Naive thymus-derived CD4-positive, alpha-beta T cell (primary cell): Measurements from ENCODE around the gene NCBP3. TPM values are rescaled to one million over a fixed set of nuclear protein-coding genes. Genes with fewer than 3 reads are reported as not detected.
"Not testable (repeated sequence)": the region's sequence is repeated elsewhere in the genome, so short reads cannot be mapped to it uniquely, and the experiment has no call there.

Source experiments
- ATAC-seq: fragments of 150-1000 bp; cut with Tn5 transposase; 2 replicates; pipeline ENCODE4 v1.10.0; 2021; ENCODE audit warnings: mild to moderate bottlenecking, moderate library complexity
- CTCF ChIA-PET: fragments of 350-600 bp; sonication (Branson Sonifier 250); formaldehyde crosslinking; loops from one replicate; lab custom pipeline; 2021; ENCODE audit warnings: antibody characterized with exemption; lab: Charles Lee
- POLR2A ChIA-PET: fragments of 350-600 bp; sonication (Branson Sonifier 250); formaldehyde crosslinking; loops from one replicate; lab custom pipeline; 2021; ENCODE audit warnings: antibody characterized with exemption, inconsistent platforms; lab: Charles Lee
- DNase-seq, 9 donors: peaks; one replicate each; pipeline versions ENCODE4 v3.0.0 to v3.0.0-alpha.2; 2020 to 2022; ENCODE audit warnings: mixed read lengths in 1 of 9
- H3K27ac ChIP-seq: one replicate; pipeline ENCODE4 v1.7.0; 2013; ENCODE audit warnings: mild to moderate bottlenecking, low read depth, low read length, moderate library complexity
- H3K27me3 ChIP-seq, 2 donors: one replicate each; pipeline ENCODE4 v1.7.0; 2013; ENCODE audit warnings: low read length in 2 of 2, mild to moderate bottlenecking in 2 of 2, moderate library complexity in 2 of 2; ENCODE audit not compliant: control insufficient read depth in 2 of 2, insufficient read depth in 2 of 2
- H3K36me3 ChIP-seq, 3 experiments: 1 replicate in 2 of 3; 2 replicates in 1 of 3; pipeline ENCODE4 v1.7.0; 2013; ENCODE audit warnings: low read length in 3 of 3, mild to moderate bottlenecking in 3 of 3, moderate library complexity in 1 of 3; ENCODE audit not compliant: insufficient read depth in 3 of 3, control insufficient read depth in 2 of 3
- H3K4me1 ChIP-seq, 2 donors: one replicate each; pipeline ENCODE4 v1.7.0; 2013; ENCODE audit warnings: low read length in 2 of 2, mild to moderate bottlenecking in 2 of 2, moderate library complexity in 1 of 2; ENCODE audit not compliant: control insufficient read depth in 2 of 2, insufficient read depth in 2 of 2
- H3K4me3 ChIP-seq: 2 replicates; pipeline ENCODE4 v1.7.0; 2013; ENCODE audit warnings: mild to moderate bottlenecking, low read length
- H3K9me3 ChIP-seq, 3 experiments: 1 replicate in 2 of 3; 2 replicates in 1 of 3; pipeline ENCODE4 v1.7.0; 2013; ENCODE audit warnings: low read length in 3 of 3; ENCODE audit not compliant: control insufficient read depth in 2 of 3
- H3K27ac Mint-ChIP-seq, 9 donors: one replicate each; pipeline ENCODE4 v1.8.0; 2020 to 2022; ENCODE audit warnings: mixed read lengths in 9 of 9, mild to moderate bottlenecking in 8 of 9, moderate library complexity in 5 of 9, inconsistent platforms in 2 of 9
- H3K27me3 Mint-ChIP-seq, 5 donors: one replicate each; pipeline ENCODE4 v1.8.0; 2021 to 2022; ENCODE audit warnings: mixed read lengths in 5 of 5, mild to moderate bottlenecking in 1 of 5
- H3K36me3 Mint-ChIP-seq, 5 donors: one replicate each; pipeline ENCODE4 v1.8.0; 2020 to 2022; ENCODE audit warnings: mixed read lengths in 5 of 5, mild to moderate bottlenecking in 3 of 5, inconsistent platforms in 1 of 5
- H3K4me1 Mint-ChIP-seq, 7 donors: one replicate each; pipeline ENCODE4 v1.8.0; 2020 to 2022; ENCODE audit warnings: mixed read lengths in 7 of 7, mild to moderate bottlenecking in 3 of 7, inconsistent platforms in 1 of 7
- H3K4me3 Mint-ChIP-seq, 10 donors: one replicate each; pipeline ENCODE4 v1.8.0; 2020 to 2022; ENCODE audit warnings: mild to moderate bottlenecking in 10 of 10, mixed read lengths in 10 of 10, moderate library complexity in 6 of 10, inconsistent platforms in 2 of 10
- H3K9me3 Mint-ChIP-seq, 11 donors: one replicate each; pipeline ENCODE4 v1.8.0; 2020 to 2022; ENCODE audit warnings: mixed read lengths in 11 of 11, mild to moderate bottlenecking in 4 of 11, inconsistent platforms in 1 of 11, moderate library complexity in 1 of 11
- intact Hi-C, 2 donors: fragments of 100-400 bp; cut with micrococcal nuclease; formaldehyde crosslinking; loops; one replicate each; pipeline ENCODE4 v1.15.1; 2023
- polyA plus RNA-seq, 2 donors: library from polyadenylated mRNA; unstranded; fragments of 300-500 nt; fragmentation: Illumina TruSeq; gene quantifications; one replicate each; pipeline ENCODE4 v1.2.3, GENCODE V29; 2021
- total RNA-seq, 6 experiments: library from RNA in 5 of 6; stranded (reverse) in 5 of 6; gene quantifications; 1 replicate in 5 of 6; 2 replicates in 1 of 6; pipeline ENCODE4 v1.2.3 and lab custom pipeline; 2021 to 2026

The NCBP3 gene
- total and polyA plus RNA-seq, 7 experiments from 2014 or later: 7.8 to 49.4 (median 41.5) TPM

DNA sequence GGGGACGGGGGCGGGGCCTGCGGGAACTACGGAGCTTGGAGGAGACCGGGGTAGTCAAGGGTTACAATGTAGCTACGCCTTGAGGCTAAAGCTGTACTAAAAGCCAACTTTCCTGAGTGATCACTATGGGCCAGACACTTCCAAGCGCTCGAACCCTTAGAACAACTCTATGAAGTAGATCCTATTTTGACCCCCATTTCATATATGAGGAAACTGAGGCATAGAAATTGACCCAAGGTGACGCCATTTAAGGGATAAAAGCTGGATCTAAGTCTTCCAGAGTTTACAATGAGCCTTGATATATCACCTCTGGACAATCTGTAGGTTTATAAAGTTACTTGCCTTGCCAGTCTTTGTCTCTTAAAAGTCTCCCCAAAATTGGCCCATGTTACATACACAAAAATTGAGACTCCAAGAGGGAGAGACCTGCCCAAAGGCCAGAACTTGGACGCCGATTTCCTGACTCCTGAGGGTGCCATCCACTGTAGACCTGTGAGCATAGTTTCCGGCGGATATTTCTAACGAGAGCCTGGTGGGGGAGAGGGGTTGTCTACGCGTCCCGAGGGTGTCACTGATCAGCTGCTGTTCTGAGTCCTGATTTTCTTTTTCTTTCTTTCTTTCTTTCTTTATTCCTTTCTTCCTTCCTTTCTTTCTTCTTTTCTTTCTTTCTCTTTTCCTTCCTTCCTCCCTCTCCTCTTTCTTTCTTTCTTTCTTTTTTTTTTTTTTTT, 555 bp upstream of the NCBP3 start:
- Histone ChIP-seq H3K4me3 (peak overlapping the region; percentile 15), H3K36me3 (peaks cover 0 to 17% (median 10%) of the 10 kb centered on the region in 3 experiments), H3K4me1 (peaks cover 12 to 17% of the 10 kb centered on the region in 2 donors), H3K9me3 (no peaks in the 10 kb centered on the region), H3K27ac (no peak overlapping the region), H3K27me3 (no peaks in the 10 kb centered on the region)
- DNase-seq (no peak), ATAC-seq (no peak)
- POLR2A ChIA-PET: interaction anchor here (0.6 to 1.6 kb wide), 13 partner anchors 11 to 169 kb away, joined by 3 to 9 read pairs (median 3); partner anchors contain the start of genes CAMKK1 and HASPIN
- Mint-ChIP-seq H3K36me3 (peaks cover 0 to 4% (median 0%) of the 10 kb centered on the region in 5 donors), H3K9me3 (no peaks in the 10 kb centered on the region), H3K27ac (peak overlapping the region in 7 of 9 donors; percentile 42 to 88 (median 47)), H3K4me1 (peaks cover 18 to 31% (median 20%) of the 10 kb centered on the region in 7 donors), H3K4me3 (peak overlapping the region; percentile 23 to 98 (median 90)), H3K27me3 (peaks cover 0 to 13% (median under 1%) of the 10 kb centered on the region in 5 donors)
- intact Hi-C loops: loop anchor here (1.0 to 10.0 kb wide), 11 partner anchors 47 to 799 kb away; partner anchors contain the start of genes ATP2A3 (in 2 of the 2), CAMKK1 (in 2 of the 2), CYB5D2 (in 2 of the 2) and EMC6 (in 2 of the 2)
- CTCF ChIA-PET: interaction anchor here (0.7 to 5.3 kb wide), 4 partner anchors 9 to 109 kb away, joined by 3 to 46 read pairs (median 4); no protein-coding TSS in a partner anchor

DNA sequence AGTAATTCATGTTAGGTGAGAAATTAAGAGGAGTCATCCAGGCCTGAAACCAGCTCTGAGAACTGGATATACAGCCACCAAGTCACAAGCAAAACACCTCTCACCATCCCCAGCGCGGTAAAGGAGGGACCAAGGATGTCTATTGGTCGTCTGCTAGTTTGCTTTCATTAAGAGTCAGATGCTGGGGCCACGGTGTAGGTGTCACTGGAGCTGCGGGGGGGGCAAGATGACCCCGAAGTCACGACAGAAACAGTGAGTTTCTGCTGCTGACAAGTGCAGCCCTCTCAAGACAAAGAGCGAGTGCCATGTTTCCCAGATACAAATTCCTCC, 790 bp downstream of the NCBP3 start:
- Histone ChIP-seq H3K27me3 (no peaks in the 10 kb centered on the region), H3K9me3 (no peaks in the 10 kb centered on the region), H3K4me1 (peaks cover 12 to 17% of the 10 kb centered on the region in 2 donors), H3K4me3 (peak overlapping the region; percentile 83), H3K27ac (peak overlapping the region; percentile 90), H3K36me3 (peaks cover 0 to 30% (median 11%) of the 10 kb centered on the region in 3 experiments)
- DNase-seq: peak in 1 of 9 donors; percentile 40
- H3K9me3 Mint-ChIP-seq: peaks cover 0 to 2% (median 0%) of the 10 kb centered on the region in 11 donors
- ChIA-PET CTCF (interaction anchor here (0.6 to 5.3 kb wide), 5 partner anchors 17 to 1122 kb away, joined by 3 to 46 read pairs (median 6); partner anchors contain the start of gene SPAG7), POLR2A (interaction anchor here (0.6 to 1.6 kb wide), 9 partner anchors 12 to 997 kb away, joined by 3 to 9 read pairs (median 3); partner anchors contain the start of gene HASPIN)
- intact Hi-C loops: loop anchor here (5.0 to 10.0 kb wide), 2 partner anchors 230 to 798 kb away; no protein-coding TSS in a partner anchor
- no peak for ATAC-seq
- peak overlapping the region; percentile 59 to 95 (median 88) for H3K27ac Mint-ChIP-seq
- peaks cover 0 to 10% (median 0%) of the 10 kb centered on the region in 5 donors for H3K27me3 Mint-ChIP-seq
- H3K4me1 Mint-ChIP-seq: peaks cover 20 to 37% (median 30%) of the 10 kb centered on the region in 7 donors
- H3K36me3 Mint-ChIP-seq: peaks cover 0 to 14% (median 3%) of the 10 kb centered on the region in 5 donors
- peak overlapping the region; percentile 85 to 98 (median 90) for H3K4me3 Mint-ChIP-seq

DNA sequence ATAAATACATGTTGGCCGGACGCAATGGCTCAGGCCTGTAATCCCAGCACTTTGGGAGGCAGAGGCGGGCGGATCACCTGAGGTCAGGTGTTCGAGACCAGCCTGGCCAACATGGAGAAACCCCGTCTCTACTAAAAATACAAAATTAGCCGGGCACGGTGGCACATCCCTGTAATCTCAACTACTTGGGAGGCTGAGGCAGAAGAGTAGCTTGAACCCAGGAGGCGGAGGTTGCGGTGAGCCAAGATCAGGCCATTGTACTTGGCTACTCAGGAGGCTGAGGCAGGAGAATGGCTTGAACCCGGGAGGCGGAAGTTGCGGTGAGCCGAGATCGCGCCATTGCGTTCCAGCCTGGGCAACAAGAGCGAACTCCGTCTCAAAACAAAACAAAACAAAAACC, 1.5 kb downstream of the NCBP3 start:
- Histone ChIP-seq H3K4me1 (peaks cover 12 to 17% of the 10 kb centered on the region in 2 donors), H3K4me3 (peak overlapping the region; percentile 83), H3K36me3 (peaks cover 0 to 37% (median 18%) of the 10 kb centered on the region in 3 experiments)
- intact Hi-C loops: loop anchor here (1.0 to 10.0 kb wide), 3 partner anchors 160 to 231 kb away; no protein-coding TSS in a partner anchor
- DNase-seq, ATAC-seq, H3K27me3 Mint-ChIP-seq, H3K9me3 Mint-ChIP-seq, H3K27ac ChIP-seq, H3K9me3 ChIP-seq, H3K27me3 ChIP-seq: not testable (repeated sequence)
- H3K27ac Mint-ChIP-seq: peak overlapping the region in 4 of 9 donors; percentile 14 to 75 (median 48)
- H3K4me1 Mint-ChIP-seq: peaks cover 24 to 43% (median 34%) of the 10 kb centered on the region in 7 donors
- peaks cover 0 to 20% (median 5%) of the 10 kb centered on the region in 5 donors for H3K36me3 Mint-ChIP-seq
- H3K4me3 Mint-ChIP-seq: peak overlapping the region; percentile 24 to 98 (median 90)
- CTCF ChIA-PET: interaction anchor here (0.6 to 5.3 kb wide), 4 partner anchors 17 to 1315 kb away, joined by 3 to 46 read pairs (median 8); no protein-coding TSS in a partner anchor
- POLR2A ChIA-PET: interaction anchor here (0.9 to 1.5 kb wide), 2 partner anchors 90 to 119 kb away, joined by 4 to 5 read pairs; no protein-coding TSS in a partner anchor

DNA sequence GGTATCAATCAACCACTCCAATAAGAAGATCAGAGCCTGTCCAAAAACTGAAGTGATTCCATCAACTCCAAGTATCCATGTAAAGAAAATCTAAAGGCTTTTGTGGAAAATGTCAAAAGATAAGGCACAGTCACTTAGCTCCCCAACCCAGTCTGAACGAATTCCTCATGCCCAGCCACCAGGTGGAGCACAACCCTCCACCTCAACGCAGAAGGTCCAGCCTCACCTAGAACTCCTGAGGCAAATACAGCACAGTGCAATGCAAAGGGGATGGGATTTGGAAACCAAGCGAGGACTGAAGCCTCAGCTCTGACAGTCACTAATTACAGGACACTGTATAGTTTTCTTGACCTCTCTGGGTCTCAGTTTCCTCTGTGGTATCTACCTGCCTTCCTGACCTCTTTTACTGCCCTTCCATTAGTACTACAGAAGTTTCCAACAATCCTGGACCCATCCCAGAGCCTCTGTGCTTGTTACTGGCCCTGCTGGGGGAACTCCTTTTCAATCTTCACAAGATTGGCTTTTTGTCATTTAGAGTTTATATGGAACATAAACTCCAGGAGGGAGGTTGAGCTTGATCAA, 2.0 kb downstream of the NCBP3 start:
- H3K27me3 ChIP-seq: no peaks in the 10 kb centered on the region
- peak in 7 of 9 donors; percentile 25 to 45 (median 42) for DNase-seq
- H3K4me3 ChIP-seq: no peak overlapping the region
- no peaks in the 10 kb centered on the region for H3K9me3 ChIP-seq
- H3K36me3 ChIP-seq: peaks cover 0 to 41% (median 19%) of the 10 kb centered on the region in 3 experiments
- ChIA-PET POLR2A (interaction anchor here (1.5 kb wide), 1 partner anchor 89 kb away, joined by 4 read pairs; no protein-coding TSS in a partner anchor), CTCF (interaction anchor here (1.2 to 5.3 kb wide), 4 partner anchors 16 to 230 kb away, joined by 4 to 46 read pairs (median 8); no protein-coding TSS in a partner anchor)
- intact Hi-C loops: loop anchor here (1.0 to 10.0 kb wide), 3 partner anchors 160 to 231 kb away; no protein-coding TSS in a partner anchor
- H3K36me3 Mint-ChIP-seq: peaks cover 0 to 22% (median 6%) of the 10 kb centered on the region in 5 donors
- H3K4me1 ChIP-seq: peaks cover 12 to 17% of the 10 kb centered on the region in 2 donors
- H3K27ac ChIP-seq: no peak overlapping the region
- no peak for ATAC-seq
- peak overlapping the region; percentile 31 to 98 (median 88) for H3K4me3 Mint-ChIP-seq
- H3K4me1 Mint-ChIP-seq: peaks cover 25 to 45% (median 35%) of the 10 kb centered on the region in 7 donors
- peak overlapping the region in 5 of 9 donors; percentile 2 to 75 (median 51) for H3K27ac Mint-ChIP-seq
- H3K27me3 Mint-ChIP-seq: peaks cover 0 to 2% (median 0%) of the 10 kb centered on the region in 5 donors
- peaks cover 0 to 2% (median 0%) of the 10 kb centered on the region in 11 donors for H3K9me3 Mint-ChIP-seq

DNA sequence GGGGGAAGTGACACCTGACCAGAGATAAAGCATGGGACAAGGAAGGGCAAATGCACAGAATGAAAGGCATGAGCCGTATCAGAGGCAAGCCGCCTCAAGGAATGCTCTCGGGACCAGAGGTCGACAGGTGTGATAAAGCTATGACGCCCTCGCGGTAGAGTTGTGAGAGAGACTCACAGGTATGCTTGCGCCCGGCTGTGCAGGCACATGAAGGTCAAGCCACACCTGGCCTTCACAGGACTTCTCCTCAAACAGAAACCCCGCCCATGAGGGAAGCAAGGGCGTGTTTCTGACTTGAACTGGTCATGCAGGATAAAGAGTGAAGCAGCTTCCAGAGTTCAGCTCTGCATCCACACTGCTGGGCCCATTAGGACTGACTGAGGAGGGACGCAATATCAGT, 7.8 kb downstream of the NCBP3 start:
- intact Hi-C loops: no loop called here
- no peaks in the 10 kb centered on the region for H3K4me1 ChIP-seq
- H3K27me3 ChIP-seq: no peaks in the 10 kb centered on the region
- peak overlapping the region in 1 of 9 donors; percentile 78 for H3K27ac Mint-ChIP-seq
- H3K36me3 ChIP-seq: peaks cover 0 to 67% (median 24%) of the 10 kb centered on the region in 3 experiments
- H3K9me3 Mint-ChIP-seq: peaks cover 0 to 2% (median 0%) of the 10 kb centered on the region in 11 donors
- ChIA-PET POLR2A (interaction anchor here (0.5 kb wide), 1 partner anchor 17 kb away, joined by 3 read pairs; no protein-coding TSS in a partner anchor), CTCF (interaction anchor here (1.3 to 1.9 kb wide), 2 partner anchors 10 to 101 kb away, joined by 3 to 7 read pairs; no protein-coding TSS in a partner anchor)
- H3K9me3 ChIP-seq: no peaks in the 10 kb centered on the region
- H3K4me3 Mint-ChIP-seq: no peak overlapping the region
- no peaks in the 10 kb centered on the region for H3K27me3 Mint-ChIP-seq
- no peak overlapping the region for H3K4me3 ChIP-seq
- H3K36me3 Mint-ChIP-seq: peaks cover 10 to 46% (median 19%) of the 10 kb centered on the region in 5 donors
- DNase-seq (no peak), ATAC-seq (no peak)
- H3K4me1 Mint-ChIP-seq: peaks cover 19 to 51% (median 30%) of the 10 kb centered on the region in 7 donors
- no peak overlapping the region for H3K27ac ChIP-seq
